GM18499 (cell line): ENCODE measurements around the gene FCGR3A.
"Not testable (repeated sequence)": the region's sequence is repeated elsewhere in the genome, so short reads cannot be mapped to it uniquely, and the experiment has no call there.

Source experiments
- ATAC-seq: cut with Tn5 transposase; IDR thresholded peaks from one replicate; pipeline ENCODE4 v1.9.1; 2021; ENCODE audit warnings: moderate number of reproducible peaks; ENCODE audit not compliant: insufficient read depth, unreplicated experiment

The FCGR3A gene

DNA sequence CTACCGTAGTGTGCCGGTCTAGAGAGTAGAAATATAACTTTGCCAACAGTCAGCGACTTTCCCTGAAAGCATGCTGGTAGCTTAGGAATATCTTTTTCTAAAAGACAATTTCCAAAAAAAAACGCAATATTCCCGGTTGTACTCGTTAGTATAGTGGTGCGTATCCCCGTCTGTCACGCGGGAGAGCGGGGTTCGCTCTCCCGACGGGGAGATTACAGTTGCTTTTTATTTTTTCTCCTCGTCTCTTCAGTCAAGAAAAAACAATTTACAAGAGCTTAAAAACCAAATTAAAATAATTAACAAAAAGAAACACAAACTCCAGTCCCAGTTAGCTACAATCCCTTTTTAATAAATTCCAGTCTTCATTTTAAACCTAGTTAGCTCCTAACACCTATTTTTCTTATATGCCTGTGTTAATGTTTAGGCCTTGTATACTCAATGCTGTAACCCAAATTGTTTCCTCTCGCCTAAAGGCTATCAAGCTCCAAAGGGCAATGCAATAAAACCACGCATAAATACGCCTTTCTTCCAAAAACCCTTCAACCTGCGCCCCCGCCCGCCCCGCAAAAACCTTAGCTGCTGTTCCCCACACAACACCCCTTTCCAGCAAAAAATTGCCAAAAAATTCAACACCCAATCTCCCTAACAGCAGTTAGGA lies 17.5 kb downstream of the FCGR3A start:
- ATAC-seq: no peak

- peak; percentile 55 for ATAC-seq
Measured at GRCh38 chr1:161530671-161531641, 18.7 kb downstream of the FCGR3A start.

DNA sequence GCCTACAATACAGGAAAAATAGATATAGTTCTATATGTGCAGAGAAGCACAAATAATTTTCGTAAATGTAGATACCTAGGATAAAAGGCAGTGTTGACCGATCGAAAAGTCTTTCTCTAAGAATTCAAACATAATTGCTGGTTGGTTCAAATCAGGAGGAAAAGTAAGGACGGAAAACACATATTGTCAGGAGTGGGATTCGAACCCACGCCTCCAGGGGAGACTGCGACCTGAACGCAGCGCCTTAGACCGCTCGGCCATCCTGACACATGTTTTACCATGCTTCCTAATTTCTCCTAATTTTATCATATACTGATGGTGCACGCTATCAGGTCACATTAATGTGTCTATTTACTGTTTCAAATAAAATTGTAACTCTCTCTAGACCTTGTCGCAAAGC lies 19.5 kb downstream of the FCGR3A start:
- ATAC-seq: not testable (repeated sequence)

GRCh38 chr1:161529463-161530104 lies 20.0 kb downstream of the FCGR3A start:
- not testable (repeated sequence) for ATAC-seq

DNA sequence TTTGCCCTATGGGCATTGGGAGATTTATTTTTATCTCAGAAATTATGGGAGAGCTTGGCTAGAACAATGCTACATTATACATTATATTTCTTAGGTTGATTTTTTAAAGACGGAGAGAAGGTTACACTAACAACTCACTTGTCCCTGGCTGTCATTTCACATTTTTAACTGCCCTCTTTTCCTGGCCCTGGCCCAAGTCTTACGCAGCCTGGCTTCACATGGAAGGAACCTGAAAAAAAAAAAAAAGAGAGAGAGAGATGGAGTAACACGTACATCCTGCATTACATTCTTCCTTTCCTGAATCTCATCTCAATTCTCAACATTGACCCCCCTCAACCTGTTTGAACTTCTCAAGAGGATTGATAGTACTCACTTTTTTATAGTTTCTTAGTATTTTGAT lies 21.1 kb downstream of the FCGR3A start:
- not testable (repeated sequence) for ATAC-seq

DNA sequence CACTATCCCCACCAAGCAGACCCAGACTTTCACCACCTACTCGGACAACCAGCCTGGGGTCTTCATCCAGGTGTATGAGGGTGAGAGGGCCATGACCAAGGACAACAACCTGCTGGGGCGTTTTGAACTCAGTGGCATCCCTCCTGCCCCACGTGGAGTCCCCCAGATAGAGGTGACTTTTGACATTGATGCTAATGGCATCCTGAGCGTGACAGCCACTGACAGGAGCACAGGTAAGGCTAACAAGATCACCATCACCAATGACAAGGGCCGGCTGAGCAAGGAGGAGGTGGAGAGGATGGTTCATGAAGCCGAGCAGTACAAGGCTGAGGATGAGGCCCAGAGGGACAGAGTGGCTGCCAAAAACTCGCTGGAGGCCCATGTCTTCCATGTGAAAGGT lies 23.7 kb downstream of the FCGR3A start:
- ATAC-seq: not testable (repeated sequence)

- not testable (repeated sequence) for ATAC-seq
Measured at GRCh38 chr1:161525321-161525720, 24.3 kb downstream of the FCGR3A start.

DNA sequence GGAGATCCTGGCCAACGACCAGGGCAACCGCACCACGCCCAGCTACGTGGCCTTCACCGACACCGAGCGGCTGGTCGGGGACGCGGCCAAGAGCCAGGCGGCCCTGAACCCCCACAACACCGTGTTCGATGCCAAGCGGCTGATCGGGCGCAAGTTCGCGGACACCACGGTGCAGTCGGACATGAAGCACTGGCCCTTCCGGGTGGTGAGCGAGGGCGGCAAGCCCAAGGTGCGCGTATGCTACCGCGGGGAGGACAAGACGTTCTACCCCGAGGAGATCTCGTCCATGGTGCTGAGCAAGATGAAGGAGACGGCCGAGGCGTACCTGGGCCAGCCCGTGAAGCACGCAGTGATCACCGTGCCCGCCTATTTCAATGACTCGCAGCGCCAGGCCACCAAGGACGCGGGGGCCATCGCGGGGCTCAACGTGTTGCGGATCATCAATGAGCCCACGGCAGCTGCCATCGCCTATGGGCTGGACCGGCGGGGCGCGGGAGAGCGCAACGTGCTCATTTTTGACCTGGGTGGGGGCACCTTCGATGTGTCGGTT lies 24.8 kb downstream of the FCGR3A start:
- not testable (repeated sequence) for ATAC-seq

GRCh38 chr1:161523817-161524741 lies 25.5 kb downstream of the FCGR3A start, which contains the start of gene HSPA6:
HSPA6 (plus strand) TSS chr1:161524540; CDS start chr1:161524659, 119 bp downstream.
- not testable (repeated sequence) for ATAC-seq

DNA sequence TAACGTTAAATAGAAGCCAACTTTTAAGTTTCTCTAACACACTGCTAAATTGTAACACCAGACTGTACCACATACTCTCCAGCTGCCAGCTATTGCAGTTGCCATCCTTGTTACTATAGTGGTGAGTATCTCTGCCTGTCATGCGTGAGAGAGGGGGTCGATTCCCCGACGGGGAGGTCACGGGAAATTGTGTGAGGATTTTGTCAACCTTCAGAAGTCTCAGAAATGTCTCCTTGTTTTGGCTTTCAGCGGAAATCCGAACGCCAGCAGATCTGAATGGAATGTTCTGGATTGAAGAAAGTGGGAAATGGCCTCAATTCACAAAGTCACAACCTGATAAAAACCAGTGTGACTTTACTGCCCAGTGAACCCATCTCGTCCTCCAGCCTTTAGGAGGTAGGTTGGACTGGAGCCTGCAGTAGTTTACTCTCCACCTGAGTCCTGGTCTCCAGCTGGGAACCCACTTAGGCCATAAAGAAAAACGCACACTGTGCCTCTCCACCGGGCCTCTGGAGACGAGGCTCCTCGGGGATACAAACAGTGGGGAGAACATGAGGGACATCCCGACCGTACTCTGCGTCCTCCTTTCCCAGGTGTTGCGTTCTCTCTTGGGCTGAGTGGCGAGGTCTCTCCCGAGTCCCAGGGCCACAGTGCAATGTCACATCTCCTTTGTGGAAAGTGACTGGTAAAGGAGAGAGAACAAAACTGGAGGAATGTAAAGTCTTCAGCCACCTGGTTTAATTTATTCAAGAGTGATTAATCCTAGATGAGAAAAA lies 26.4 kb downstream of the FCGR3A start:
- ATAC-seq: not testable (repeated sequence)

- ATAC-seq: not testable (repeated sequence)
Measured at GRCh38 chr1:161513953-161514352, 35.7 kb downstream of the FCGR3A start.

DNA sequence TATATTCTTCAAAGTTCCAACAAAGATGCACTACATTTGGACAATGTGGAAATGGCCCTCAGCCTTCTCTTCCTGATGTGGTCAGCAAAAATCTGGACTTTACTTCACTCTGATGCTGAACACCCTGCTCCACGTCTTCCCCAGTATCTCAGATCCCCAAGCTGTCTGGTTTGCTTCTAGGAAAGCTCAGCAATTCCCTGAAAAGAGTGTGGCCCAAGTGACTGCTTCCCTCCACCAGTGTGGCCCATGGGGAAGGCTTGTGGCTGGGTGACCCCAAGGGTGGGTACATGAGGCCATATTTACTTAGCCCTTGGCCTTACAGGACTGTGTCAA lies 36.2 kb downstream of the FCGR3A start:
- not testable (repeated sequence) for ATAC-seq

GRCh38 chr1:161512636-161513447 lies 36.8 kb downstream of the FCGR3A start:
- not testable (repeated sequence) for ATAC-seq

- ATAC-seq: no peak
Measured at GRCh38 chr1:161511756-161512060, 37.9 kb downstream of the FCGR3A start.

DNA sequence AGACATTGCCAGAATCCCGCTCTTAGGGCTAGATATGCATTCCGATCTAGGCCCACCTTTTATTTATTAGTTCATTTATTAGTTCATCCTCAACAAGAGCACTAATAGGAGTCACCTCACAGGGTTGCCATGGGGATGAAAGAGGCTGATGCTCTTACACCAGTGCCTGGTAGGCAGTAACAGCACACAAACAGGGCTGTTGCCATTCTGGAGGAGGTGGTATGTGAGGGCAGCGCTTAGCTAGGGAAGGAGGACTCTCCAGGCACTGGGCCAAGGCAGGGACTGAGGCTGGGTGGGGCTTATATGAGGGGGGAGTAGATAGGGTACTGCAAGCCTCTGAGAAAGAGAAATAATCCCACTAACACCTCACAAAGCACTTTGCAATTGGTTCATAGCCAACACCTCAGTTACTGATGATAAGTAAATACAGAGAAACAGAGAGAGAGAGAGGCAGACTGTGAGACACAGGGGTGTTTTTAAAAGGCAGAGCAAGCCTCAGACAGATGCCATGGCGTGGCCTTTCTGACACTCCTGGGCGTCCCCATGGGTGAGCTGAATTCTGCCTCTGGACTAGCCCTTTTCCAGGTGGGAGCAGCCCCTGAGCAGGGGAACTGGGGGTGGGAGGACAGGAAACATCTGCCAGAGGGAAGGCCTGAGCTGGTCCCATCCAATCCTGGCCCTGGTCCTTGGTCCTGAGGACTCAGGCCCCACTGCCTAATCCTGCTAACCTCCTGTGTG lies 38.4 kb downstream of the FCGR3A start:
- ATAC-seq: no peak

GRCh38 chr1:161510477-161510876 lies 39.1 kb downstream of the FCGR3A start:
- no peak for ATAC-seq
